ENCODE data around the gene FOXP1.
A peak's percentile ranks its signal among the peaks of the same experiment; 100 is the strongest.

Gene FOXP1

DNA sequence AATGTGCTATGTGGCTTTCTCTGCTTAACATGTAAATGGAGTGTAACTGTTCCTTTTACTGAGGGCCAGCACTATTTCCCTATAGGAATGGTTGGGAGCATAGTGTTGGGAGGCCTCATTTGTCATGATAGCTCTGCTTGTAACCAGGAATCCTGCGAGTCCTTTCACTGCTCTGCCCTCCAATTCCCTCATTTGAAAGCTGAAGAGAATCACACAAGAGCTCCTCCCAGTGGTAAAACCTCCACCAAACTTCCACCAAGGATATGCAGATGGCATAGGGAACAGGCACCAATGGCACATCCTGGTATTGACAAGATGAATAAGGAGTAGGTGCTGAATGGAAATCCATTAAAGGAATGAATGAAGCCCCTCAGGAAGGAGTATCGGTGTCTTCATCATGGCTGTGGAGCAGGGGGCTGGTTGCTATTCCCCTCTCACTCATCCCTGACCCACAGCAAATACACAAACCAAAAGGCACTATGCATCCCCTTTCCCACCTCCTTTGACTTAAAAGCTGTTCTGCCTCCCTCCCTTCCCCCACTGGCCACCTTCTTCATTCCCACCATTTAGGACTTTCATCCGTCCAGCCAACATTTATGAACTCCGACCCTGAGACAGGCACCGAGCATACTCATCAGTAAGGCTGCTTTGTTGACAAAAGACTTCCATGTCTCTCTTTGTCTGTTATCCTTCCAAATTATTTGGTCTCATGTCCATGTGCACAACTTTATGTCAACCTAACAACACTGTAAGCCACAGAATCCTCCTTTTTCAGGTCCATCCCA, 560.8 kb downstream of the FOXP1 start:
- peak; percentile 68 for ATAC-seq
- TF ChIP-seq ZNF565 (CRISPR knock-in tag; conservative IDR thresholded peaks at IDR 0.05; ENCODE audit: low read depth) (no peak), ZFP30 (CRISPR knock-in tag; IDR thresholded peaks at IDR 0.05) (no peak), BACH2 (CRISPR knock-in tag; IDR thresholded peaks at IDR 0.05; ENCODE audit: borderline replicate concordance) (no peak), TCF4 (CRISPR knock-in tag; IDR thresholded peaks at IDR 0.05; ENCODE audit: borderline replicate concordance) (no peak), ARNTL (CRISPR knock-in tag; IDR thresholded peaks at IDR 0.05; ENCODE audit: borderline replicate concordance, low read depth) (no peak), ESRRG (CRISPR knock-in tag; IDR thresholded peaks at IDR 0.05) (no peak), CSDC2 (CRISPR knock-in tag; IDR thresholded peaks at IDR 0.05) (no peak), OSR1 (CRISPR knock-in tag; IDR thresholded peaks at IDR 0.05) (no peak), ZC3H10 (CRISPR knock-in tag; IDR thresholded peaks at IDR 0.05) (no peak), SNAI2 (CRISPR knock-in tag; IDR thresholded peaks at IDR 0.05) (no peak), GLIS3 (CRISPR knock-in tag; IDR thresholded peaks at IDR 0.05) (no peak), ZNF70 (CRISPR knock-in tag; IDR thresholded peaks at IDR 0.05) (no peak)
- TF ChIP-seq, protein P1, sequence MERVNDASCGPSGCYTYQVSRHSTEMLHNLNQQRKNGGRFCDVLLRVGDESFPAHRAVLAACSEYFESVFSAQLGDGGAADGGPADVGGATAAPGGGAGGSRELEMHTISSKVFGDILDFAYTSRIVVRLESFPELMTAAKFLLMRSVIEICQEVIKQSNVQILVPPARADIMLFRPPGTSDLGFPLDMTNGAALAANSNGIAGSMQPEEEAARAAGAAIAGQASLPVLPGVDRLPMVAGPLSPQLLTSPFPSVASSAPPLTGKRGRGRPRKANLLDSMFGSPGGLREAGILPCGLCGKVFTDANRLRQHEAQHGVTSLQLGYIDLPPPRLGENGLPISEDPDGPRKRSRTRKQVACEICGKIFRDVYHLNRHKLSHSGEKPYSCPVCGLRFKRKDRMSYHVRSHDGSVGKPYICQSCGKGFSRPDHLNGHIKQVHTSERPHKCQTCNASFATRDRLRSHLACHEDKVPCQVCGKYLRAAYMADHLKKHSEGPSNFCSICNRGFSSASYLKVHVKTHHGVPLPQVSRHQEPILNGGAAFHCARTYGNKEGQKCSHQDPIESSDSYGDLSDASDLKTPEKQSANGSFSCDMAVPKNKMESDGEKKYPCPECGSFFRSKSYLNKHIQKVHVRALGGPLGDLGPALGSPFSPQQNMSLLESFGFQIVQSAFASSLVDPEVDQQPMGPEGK (CRISPR knock-in tag; IDR thresholded peaks at IDR 0.05; ENCODE audit: borderline replicate concordance), result no peak
- TF ChIP-seq, protein P2, sequence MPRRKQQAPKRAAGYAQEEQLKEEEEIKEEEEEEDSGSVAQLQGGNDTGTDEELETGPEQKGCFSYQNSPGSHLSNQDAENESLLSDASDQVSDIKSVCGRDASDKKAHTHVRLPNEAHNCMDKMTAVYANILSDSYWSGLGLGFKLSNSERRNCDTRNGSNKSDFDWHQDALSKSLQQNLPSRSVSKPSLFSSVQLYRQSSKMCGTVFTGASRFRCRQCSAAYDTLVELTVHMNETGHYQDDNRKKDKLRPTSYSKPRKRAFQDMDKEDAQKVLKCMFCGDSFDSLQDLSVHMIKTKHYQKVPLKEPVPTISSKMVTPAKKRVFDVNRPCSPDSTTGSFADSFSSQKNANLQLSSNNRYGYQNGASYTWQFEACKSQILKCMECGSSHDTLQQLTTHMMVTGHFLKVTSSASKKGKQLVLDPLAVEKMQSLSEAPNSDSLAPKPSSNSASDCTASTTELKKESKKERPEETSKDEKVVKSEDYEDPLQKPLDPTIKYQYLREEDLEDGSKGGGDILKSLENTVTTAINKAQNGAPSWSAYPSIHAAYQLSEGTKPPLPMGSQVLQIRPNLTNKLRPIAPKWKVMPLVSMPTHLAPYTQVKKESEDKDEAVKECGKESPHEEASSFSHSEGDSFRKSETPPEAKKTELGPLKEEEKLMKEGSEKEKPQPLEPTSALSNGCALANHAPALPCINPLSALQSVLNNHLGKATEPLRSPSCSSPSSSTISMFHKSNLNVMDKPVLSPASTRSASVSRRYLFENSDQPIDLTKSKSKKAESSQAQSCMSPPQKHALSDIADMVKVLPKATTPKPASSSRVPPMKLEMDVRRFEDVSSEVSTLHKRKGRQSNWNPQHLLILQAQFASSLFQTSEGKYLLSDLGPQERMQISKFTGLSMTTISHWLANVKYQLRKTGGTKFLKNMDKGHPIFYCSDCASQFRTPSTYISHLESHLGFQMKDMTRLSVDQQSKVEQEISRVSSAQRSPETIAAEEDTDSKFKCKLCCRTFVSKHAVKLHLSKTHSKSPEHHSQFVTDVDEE (CRISPR knock-in tag; IDR thresholded peaks at IDR 0.05), result no peak
- TF ChIP-seq, protein P3, sequence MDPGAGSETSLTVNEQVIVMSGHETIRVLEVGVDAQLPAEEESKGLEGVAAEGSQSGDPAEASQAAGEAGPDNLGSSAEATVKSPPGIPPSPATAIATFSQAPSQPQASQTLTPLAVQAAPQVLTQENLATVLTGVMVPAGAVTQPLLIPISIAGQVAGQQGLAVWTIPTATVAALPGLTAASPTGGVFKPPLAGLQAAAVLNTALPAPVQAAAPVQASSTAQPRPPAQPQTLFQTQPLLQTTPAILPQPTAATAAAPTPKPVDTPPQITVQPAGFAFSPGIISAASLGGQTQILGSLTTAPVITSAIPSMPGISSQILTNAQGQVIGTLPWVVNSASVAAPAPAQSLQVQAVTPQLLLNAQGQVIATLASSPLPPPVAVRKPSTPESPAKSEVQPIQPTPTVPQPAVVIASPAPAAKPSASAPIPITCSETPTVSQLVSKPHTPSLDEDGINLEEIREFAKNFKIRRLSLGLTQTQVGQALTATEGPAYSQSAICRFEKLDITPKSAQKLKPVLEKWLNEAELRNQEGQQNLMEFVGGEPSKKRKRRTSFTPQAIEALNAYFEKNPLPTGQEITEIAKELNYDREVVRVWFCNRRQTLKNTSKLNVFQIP (CRISPR knock-in tag; IDR thresholded peaks at IDR 0.05; ENCODE audit: borderline replicate concordance, low read depth), result no peak

DNA sequence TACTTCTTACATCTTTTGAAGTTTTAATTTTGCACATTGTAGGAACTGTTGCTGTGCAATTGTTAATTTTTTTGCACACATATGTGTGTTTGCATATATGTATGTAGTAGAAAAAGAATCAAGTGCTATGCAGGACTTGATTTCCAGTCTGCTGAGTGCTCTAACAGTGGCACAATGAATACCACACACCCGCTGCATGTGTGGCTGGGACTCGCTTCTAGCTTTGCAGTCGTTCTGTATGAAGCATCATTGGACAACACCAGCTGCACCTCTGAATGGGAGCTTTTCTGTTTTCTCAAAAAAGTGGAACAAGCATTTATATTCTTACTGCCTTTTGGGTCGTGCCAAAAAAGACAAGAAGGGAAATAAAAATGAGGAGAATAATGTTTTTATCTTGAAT, 564.7 kb downstream of the FOXP1 start:
- TF ChIP-seq, protein P1 (CRISPR knock-in tag; IDR thresholded peaks at IDR 0.05; ENCODE audit: borderline replicate concordance), result no peak
- TF ChIP-seq, protein P3 (CRISPR knock-in tag; IDR thresholded peaks at IDR 0.05; ENCODE audit: borderline replicate concordance, low read depth), result no peak
- TF ChIP-seq ZNF70 (CRISPR knock-in tag; IDR thresholded peaks at IDR 0.05) (no peak), RARB (CRISPR knock-in tag; IDR thresholded peaks at IDR 0.05) (no peak), PPARA (CRISPR knock-in tag; IDR thresholded peaks at IDR 0.05; ENCODE audit: borderline replicate concordance) (no peak), OSR1 (CRISPR knock-in tag; IDR thresholded peaks at IDR 0.05) (no peak), GLIS3 (CRISPR knock-in tag; IDR thresholded peaks at IDR 0.05) (no peak), CSDC2 (CRISPR knock-in tag; IDR thresholded peaks at IDR 0.05) (no peak), ARNTL (CRISPR knock-in tag; IDR thresholded peaks at IDR 0.05; ENCODE audit: borderline replicate concordance, low read depth) (no peak), TCF4 (CRISPR knock-in tag; IDR thresholded peaks at IDR 0.05; ENCODE audit: borderline replicate concordance) (no peak), ZC3H10 (CRISPR knock-in tag; IDR thresholded peaks at IDR 0.05) (no peak), SNAI2 (CRISPR knock-in tag; IDR thresholded peaks at IDR 0.05) (no peak), TOX (CRISPR knock-in tag; IDR thresholded peaks at IDR 0.05; ENCODE audit: borderline replicate concordance) (no peak), ZNF565 (CRISPR knock-in tag; conservative IDR thresholded peaks at IDR 0.05; ENCODE audit: low read depth) (no peak), ZFP30 (CRISPR knock-in tag; IDR thresholded peaks at IDR 0.05) (no peak)
- TF ChIP-seq, protein P4, sequence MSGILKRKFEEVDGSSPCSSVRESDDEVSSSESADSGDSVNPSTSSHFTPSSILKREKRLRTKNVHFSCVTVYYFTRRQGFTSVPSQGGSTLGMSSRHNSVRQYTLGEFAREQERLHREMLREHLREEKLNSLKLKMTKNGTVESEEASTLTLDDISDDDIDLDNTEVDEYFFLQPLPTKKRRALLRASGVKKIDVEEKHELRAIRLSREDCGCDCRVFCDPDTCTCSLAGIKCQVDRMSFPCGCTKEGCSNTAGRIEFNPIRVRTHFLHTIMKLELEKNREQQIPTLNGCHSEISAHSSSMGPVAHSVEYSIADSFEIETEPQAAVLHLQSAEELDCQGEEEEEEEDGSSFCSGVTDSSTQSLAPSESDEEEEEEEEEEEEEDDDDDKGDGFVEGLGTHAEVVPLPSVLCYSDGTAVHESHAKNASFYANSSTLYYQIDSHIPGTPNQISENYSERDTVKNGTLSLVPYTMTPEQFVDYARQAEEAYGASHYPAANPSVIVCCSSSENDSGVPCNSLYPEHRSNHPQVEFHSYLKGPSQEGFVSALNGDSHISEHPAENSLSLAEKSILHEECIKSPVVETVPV (CRISPR knock-in tag; IDR thresholded peaks at IDR 0.05), result no peak
- TF ChIP-seq, protein P5, sequence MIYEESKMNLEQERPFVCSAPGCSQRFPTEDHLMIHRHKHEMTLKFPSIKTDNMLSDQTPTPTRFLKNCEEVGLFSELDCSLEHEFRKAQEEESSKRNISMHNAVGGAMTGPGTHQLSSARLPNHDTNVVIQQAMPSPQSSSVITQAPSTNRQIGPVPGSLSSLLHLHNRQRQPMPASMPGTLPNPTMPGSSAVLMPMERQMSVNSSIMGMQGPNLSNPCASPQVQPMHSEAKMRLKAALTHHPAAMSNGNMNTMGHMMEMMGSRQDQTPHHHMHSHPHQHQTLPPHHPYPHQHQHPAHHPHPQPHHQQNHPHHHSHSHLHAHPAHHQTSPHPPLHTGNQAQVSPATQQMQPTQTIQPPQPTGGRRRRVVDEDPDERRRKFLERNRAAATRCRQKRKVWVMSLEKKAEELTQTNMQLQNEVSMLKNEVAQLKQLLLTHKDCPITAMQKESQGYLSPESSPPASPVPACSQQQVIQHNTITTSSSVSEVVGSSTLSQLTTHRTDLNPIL (CRISPR knock-in tag; IDR thresholded peaks at IDR 0.05; ENCODE audit: low read depth), result no peak
- TF ChIP-seq, protein P2 (CRISPR knock-in tag; IDR thresholded peaks at IDR 0.05), result no peak
- ATAC-seq, result no peak

Measured in SK-N-SH treated with all-trans-retinoic acid at 6 μM for 48 hours (cell line).